Measurements from ENCODE around the gene CENPL. TPM values are rescaled to one million over a fixed set of nuclear protein-coding genes. Genes with fewer than 3 reads are reported as not detected.

Gene CENPL
- total and polyA plus RNA-seq, 8 donors, result 0.73 to 2.0 (median 1.2) TPM

DNA sequence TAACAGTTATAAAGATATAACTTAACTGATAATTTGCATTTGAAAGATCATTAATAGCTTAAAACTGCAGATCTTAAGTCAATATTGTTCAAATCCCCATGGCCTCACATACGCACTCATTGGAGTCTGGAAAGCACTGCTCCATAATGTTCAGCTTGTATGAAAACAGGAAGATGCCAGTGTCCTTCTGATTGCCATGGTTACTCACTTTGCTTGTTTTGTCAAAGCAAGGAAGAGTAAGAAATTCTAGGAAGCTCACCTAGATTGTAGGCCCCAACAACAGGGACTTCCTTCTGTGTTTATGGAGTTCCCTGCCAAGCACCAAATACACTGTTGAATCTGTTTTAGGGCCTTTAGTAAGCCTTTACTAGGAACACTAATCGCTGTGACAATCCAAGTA lies 32.2 kb upstream of the CENPL start:
- H3K9me3 ChIP-seq, result no peaks in the 10 kb centered on the region
- TF ChIP-seq, protein P1, sequence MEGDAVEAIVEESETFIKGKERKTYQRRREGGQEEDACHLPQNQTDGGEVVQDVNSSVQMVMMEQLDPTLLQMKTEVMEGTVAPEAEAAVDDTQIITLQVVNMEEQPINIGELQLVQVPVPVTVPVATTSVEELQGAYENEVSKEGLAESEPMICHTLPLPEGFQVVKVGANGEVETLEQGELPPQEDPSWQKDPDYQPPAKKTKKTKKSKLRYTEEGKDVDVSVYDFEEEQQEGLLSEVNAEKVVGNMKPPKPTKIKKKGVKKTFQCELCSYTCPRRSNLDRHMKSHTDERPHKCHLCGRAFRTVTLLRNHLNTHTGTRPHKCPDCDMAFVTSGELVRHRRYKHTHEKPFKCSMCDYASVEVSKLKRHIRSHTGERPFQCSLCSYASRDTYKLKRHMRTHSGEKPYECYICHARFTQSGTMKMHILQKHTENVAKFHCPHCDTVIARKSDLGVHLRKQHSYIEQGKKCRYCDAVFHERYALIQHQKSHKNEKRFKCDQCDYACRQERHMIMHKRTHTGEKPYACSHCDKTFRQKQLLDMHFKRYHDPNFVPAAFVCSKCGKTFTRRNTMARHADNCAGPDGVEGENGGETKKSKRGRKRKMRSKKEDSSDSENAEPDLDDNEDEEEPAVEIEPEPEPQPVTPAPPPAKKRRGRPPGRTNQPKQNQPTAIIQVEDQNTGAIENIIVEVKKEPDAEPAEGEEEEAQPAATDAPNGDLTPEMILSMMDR (IDR thresholded peaks at IDR 0.05), result no peak
- FAIRE-seq (no peak), DNase-seq (no peak), ATAC-seq (no peak)
- intact Hi-C loops (cut with DNase I), result loop anchor here in 1 of 3 donors (10.0 kb wide), 1 partner anchor 218 kb away; no protein-coding TSS in a partner anchor
- no peak overlapping the region for H3K4me3 ChIP-seq
- no peak overlapping the region for H3K27ac ChIP-seq
- WGBS, 2 donors, result 82 to 96% methylated on average over 2 of the region's 2 CpGs
- no peaks in the 10 kb centered on the region for H3K27me3 ChIP-seq
- H3K36me3 ChIP-seq, result peaks cover 0 to 13% (median 4%) of the 10 kb centered on the region in 3 donors
- no peaks in the 10 kb centered on the region for H3K4me1 ChIP-seq

GRCh38 chr1:173856014-173856413 lies 31.3 kb upstream of the CENPL start:
- TF ChIP-seq, protein P1 (IDR thresholded peaks at IDR 0.05), result no peak
- ATAC-seq (no peak), FAIRE-seq (no peak), DNase-seq (no peak)
- no peak overlapping the region for H3K27ac ChIP-seq
- H3K36me3 ChIP-seq, result peaks cover 0 to 13% (median 4%) of the 10 kb centered on the region in 3 donors
- H3K4me1 ChIP-seq, result no peaks in the 10 kb centered on the region
- no peak overlapping the region for H3K4me3 ChIP-seq
- no peaks in the 10 kb centered on the region for H3K27me3 ChIP-seq
- no peaks in the 10 kb centered on the region for H3K9me3 ChIP-seq
- intact Hi-C loops (cut with DNase I), result loop anchor here in 1 of 3 donors (10.0 kb wide), 1 partner anchor 219 kb away; no protein-coding TSS in a partner anchor
- WGBS, 2 donors, result 90 to 97% methylated on average over 1 of the region's 1 CpG

- ATAC-seq (no peak), DNase-seq (no peak), FAIRE-seq (no peak)
- no peaks in the 10 kb centered on the region for H3K9me3 ChIP-seq
- intact Hi-C loops (cut with DNase I), result loop anchor here in 1 of 3 donors (10.0 kb wide), 1 partner anchor 222 kb away; no protein-coding TSS in a partner anchor
- H3K27ac ChIP-seq, result no peak overlapping the region
- H3K4me1 ChIP-seq, result no peaks in the 10 kb centered on the region
- TF ChIP-seq, protein P1 (IDR thresholded peaks at IDR 0.05), result no peak
- peaks cover 0 to 4% (median under 1%) of the 10 kb centered on the region in 3 donors for H3K36me3 ChIP-seq
- 82 to 83% methylated on average over 5 of the region's 5 CpGs for WGBS, 2 donors
- H3K4me3 ChIP-seq, result no peak overlapping the region
- no peaks in the 10 kb centered on the region for H3K27me3 ChIP-seq
Observed at GRCh38 chr1:173853074-173853473, 28.4 kb upstream of the CENPL start.

- WGBS, 2 donors, result 75 to 84% methylated on average over 4 of the region's 4 CpGs
- Histone ChIP-seq H3K27me3 (no peaks in the 10 kb centered on the region), H3K27ac (no peak overlapping the region), H3K4me3 (no peak overlapping the region), H3K4me1 (no peaks in the 10 kb centered on the region), H3K36me3 (peaks cover 0 to 4% (median 0%) of the 10 kb centered on the region in 3 donors), H3K9me3 (no peaks in the 10 kb centered on the region)
- intact Hi-C loops (cut with DNase I), result loop anchor here in 1 of 3 donors (10.0 kb wide), 1 partner anchor 223 kb away; no protein-coding TSS in a partner anchor
- TF ChIP-seq, protein P1 (IDR thresholded peaks at IDR 0.05), result no peak
- FAIRE-seq (no peak), ATAC-seq (no peak), DNase-seq (no peak)
Observed at GRCh38 chr1:173852105-173852504, 27.4 kb upstream of the CENPL start.

DNA sequence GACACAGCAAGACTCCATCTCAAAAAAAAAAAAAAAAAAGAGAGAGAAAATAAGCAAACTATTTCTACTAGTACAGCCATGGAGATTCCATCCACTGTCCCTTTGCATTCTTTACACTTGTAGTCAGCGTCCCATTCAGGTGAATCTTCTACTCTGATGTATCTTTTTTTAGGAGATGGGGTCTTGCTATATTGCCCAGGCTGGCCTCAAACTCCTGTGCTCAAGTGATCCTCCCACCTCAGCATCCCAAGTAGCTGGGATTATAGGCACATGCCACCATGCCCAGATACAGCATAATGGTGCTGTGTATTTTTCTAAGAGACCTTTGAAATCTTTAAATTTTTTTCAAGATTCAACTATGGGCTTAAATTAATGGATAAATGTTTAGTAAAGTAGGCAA lies 8.1 kb upstream of the CENPL start:
- intact Hi-C loops (cut with DNase I), result no loop called here

More for the DNA sequence above, 8.1 kb upstream of the CENPL start:
- WGBS, 2 donors, result 95 to 100% methylated on average over 1 of the region's 1 CpG
- Histone ChIP-seq H3K4me3 (no peak overlapping the region), H3K27ac (no peak overlapping the region), H3K9me3 (no peaks in the 10 kb centered on the region), H3K27me3 (no peaks in the 10 kb centered on the region), H3K4me1 (no peaks in the 10 kb centered on the region), H3K36me3 (peaks cover 0 to 23% (median 0%) of the 10 kb centered on the region in 3 donors)
- TF ChIP-seq, protein P1 (IDR thresholded peaks at IDR 0.05), result no peak
- ATAC-seq, result no peak
- DNase-seq, result no peak
- no peak for FAIRE-seq

Data from pancreas (tissue), 10 donors.